Urinary bladder (tissue), 4 donors: ENCODE data around the gene MISP. TPM values are rescaled to one million over a fixed set of nuclear protein-coding genes. Genes with fewer than 3 reads are reported as not detected.
"Not testable (repeated sequence)": the region's sequence is repeated elsewhere in the genome, so short reads cannot be mapped to it uniquely, and the experiment has no call there.

Experiments
- DNase-seq: peaks from one replicate; pipeline ENCODE4 v3.0.0-alpha.2; 2015; ENCODE audit errors: extremely low spot score
- H3K27ac ChIP-seq: one replicate; pipeline ENCODE4 v1.5.1; 2013; ENCODE audit warnings: low read depth, mild to moderate bottlenecking, moderate library complexity
- H3K36me3 ChIP-seq: one replicate; pipeline ENCODE4 v1.6.1; 2013; ENCODE audit warnings: mild to moderate bottlenecking, moderate library complexity; ENCODE audit not compliant: insufficient read depth
- H3K4me1 ChIP-seq: one replicate; pipeline ENCODE4 v1.6.1; 2013; ENCODE audit warnings: mild to moderate bottlenecking, moderate library complexity; ENCODE audit not compliant: insufficient read depth
- H3K4me3 ChIP-seq: one replicate; pipeline ENCODE4 v1.5.1; 2013; ENCODE audit warnings: low read depth, low read length
- WGBS: extraction: QIAGEN DNeasy Blood & Tissue Kit; methylation state at CpG from one replicate; pipeline ENCODE4 v1.1.7; 2013; 5-methylcytosine and 5-hydroxymethylcytosine counted together
- polyA plus RNA-seq: library from polyadenylated mRNA; stranded (reverse); fragments of 200-250 nt; gene quantifications from one replicate; pipeline ENCODE4 v1.2.3, GENCODE V29; 2013
- total RNA-seq: library from RNA; depleted of rRNA; stranded (reverse); fragments of >200 nt; gene quantifications from one replicate; pipeline ENCODE4 v1.2.3, GENCODE V29; 2014
- donor health status: healthy with polysubstance abuse.
- donor health status: healthy.

Gene MISP, protein sequence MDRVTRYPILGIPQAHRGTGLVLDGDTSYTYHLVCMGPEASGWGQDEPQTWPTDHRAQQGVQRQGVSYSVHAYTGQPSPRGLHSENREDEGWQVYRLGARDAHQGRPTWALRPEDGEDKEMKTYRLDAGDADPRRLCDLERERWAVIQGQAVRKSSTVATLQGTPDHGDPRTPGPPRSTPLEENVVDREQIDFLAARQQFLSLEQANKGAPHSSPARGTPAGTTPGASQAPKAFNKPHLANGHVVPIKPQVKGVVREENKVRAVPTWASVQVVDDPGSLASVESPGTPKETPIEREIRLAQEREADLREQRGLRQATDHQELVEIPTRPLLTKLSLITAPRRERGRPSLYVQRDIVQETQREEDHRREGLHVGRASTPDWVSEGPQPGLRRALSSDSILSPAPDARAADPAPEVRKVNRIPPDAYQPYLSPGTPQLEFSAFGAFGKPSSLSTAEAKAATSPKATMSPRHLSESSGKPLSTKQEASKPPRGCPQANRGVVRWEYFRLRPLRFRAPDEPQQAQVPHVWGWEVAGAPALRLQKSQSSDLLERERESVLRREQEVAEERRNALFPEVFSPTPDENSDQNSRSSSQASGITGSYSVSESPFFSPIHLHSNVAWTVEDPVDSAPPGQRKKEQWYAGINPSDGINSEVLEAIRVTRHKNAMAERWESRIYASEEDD
- total RNA-seq (1.4 TPM), polyA plus RNA-seq (0.91 TPM)

- no peaks in the 10 kb centered on the region for H3K36me3 ChIP-seq
- no peak for DNase-seq
- H3K4me3 ChIP-seq: no peak within 1 kb of the TSS
- WGBS: 58% methylated on average over 31 of the region's 31 CpGs
- H3K27ac ChIP-seq: no peak within 1 kb of the TSS
- H3K4me1 ChIP-seq: no peaks in the 10 kb centered on the region
These were observed at the start of gene MISP for GRCh38 chr19:750640-751423. MISP (plus strand) TSS chr19:751112; CDS start chr19:756947, 5,835 bp downstream.

- DNase-seq, H3K4me1 ChIP-seq: not testable (repeated sequence)
- 80% methylated on average over 6 of the region's 6 CpGs for WGBS
These were observed 48.1 kb upstream of the MISP start for GRCh38 chr19:702847-703246.

GRCh38 chr19:703329-703650 is 47.6 kb upstream of the MISP start:
- Histone ChIP-seq H3K4me3 (no peak overlapping the region), H3K4me1 (no peaks in the 10 kb centered on the region), H3K36me3 (no peaks in the 10 kb centered on the region), H3K27ac (no peak overlapping the region)
- no peak for DNase-seq
- WGBS: 53% methylated on average over 4 of the region's 4 CpGs

More at GRCh38 chr19:702847-703246, 48.1 kb upstream of the MISP start:
- not testable (repeated sequence) for H3K27ac ChIP-seq, H3K36me3 ChIP-seq, H3K4me3 ChIP-seq

DNA sequence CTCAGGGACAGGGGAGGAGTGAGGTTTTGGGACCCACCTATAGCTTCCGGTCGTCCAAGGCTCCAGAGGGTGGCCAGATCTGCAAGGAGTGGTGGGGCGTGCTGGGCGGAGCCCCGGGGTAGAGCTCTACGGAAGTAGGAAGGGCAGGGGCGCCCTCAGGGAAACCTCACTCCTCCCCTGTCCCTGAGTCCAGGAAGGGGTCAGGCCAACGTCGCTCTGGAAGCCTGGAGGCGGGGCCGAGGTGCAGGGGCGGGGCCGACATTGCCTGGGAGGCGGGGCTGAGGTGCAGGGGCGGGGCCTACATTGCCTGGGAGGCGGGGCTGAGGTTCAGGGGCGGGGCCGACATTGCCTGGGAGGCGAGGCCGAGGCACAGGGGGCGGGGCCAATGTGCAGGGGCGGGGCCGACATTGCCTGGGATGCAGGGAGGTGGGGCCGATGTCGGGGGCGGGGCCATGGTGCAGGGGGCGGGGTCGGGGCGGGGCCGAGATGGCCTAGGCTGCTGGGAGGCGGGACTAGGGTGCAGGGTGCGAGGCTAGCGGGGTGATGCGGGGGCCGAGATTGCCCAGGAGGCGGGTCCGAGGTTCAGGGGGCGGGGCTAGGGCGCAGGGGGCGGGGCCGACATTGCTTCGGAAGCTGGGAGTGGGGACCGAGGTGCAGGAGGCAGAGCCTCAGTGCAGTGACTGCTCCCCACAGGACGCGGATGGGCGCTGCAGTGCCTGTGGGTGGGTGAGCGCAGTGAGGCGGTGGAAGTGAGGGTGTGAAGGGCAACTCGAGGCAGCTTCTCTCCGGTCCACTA is 47.1 kb upstream of the MISP start:
- no peak overlapping the region for H3K27ac ChIP-seq
- WGBS: 7% methylated on average over 50 of the region's 50 CpGs
- H3K4me3 ChIP-seq: no peak overlapping the region
- H3K36me3 ChIP-seq: no peaks in the 10 kb centered on the region
- DNase-seq: no peak
- no peaks in the 10 kb centered on the region for H3K4me1 ChIP-seq

- H3K4me1 ChIP-seq: no peaks in the 10 kb centered on the region
- no peaks in the 10 kb centered on the region for H3K36me3 ChIP-seq
- no peak overlapping the region for H3K27ac ChIP-seq
- WGBS: 35% methylated on average over 14 of the region's 14 CpGs
- DNase-seq: no peak
- no peak overlapping the region for H3K4me3 ChIP-seq
These were observed 46.5 kb upstream of the MISP start for GRCh38 chr19:704447-704741.

DNA sequence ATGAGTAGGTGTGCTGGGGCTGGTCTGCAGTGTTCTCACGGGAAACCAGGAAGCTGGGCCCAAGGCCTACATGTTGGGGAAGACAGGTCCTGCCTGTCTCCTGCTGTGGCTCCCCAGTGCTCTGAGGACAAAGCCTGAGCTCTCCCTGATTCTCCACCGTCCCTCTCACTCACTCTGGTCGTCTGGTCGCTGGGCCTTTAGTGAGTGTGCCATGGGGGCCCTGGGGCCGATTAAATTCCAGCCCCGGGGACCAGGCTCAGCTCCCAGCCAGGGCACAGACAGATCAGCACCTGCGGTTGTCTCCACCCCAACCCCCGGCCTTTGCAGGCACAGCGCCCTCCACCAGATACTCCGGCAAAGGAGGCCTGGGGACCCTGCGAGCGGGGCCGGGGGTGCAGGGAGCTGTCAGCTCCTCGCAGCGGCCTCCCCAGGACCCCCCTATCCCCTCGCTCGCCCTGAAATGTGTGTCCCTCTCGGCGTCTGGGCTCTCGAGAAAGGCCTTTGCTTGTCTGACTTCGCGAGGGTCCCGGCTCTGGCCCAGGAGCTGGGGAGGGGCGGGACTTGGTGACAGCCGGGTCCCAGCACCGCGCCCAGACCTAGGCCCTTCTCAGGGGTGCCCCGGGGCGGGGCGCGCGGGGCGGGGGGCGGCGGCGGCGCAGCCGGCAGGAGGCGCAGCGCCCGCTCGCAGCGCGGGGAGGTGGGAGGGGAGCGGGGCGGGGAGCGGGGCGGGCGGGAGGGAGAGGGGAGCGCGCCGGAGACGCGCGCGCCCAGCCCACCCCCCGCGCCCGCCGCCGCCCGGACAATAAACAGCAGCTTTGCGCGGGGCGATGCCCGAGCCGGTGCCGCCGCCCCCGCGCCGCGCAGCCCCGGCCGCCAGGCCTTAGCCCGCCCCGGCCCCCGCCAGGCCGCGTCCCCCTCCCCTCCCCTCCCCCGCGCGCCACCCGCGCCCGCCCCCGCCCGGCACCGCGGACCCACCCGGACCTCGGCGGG is 42.5 kb upstream of the MISP start, which contains the start of gene PALM:
TSS of gene PALM (plus strand) at position 782 of the 990 bp plus-strand sequence. CDS start 212 bp downstream, outside the sequence.
- H3K4me1 ChIP-seq: no peaks in the 10 kb centered on the region
- DNase-seq: no peak

DNA sequence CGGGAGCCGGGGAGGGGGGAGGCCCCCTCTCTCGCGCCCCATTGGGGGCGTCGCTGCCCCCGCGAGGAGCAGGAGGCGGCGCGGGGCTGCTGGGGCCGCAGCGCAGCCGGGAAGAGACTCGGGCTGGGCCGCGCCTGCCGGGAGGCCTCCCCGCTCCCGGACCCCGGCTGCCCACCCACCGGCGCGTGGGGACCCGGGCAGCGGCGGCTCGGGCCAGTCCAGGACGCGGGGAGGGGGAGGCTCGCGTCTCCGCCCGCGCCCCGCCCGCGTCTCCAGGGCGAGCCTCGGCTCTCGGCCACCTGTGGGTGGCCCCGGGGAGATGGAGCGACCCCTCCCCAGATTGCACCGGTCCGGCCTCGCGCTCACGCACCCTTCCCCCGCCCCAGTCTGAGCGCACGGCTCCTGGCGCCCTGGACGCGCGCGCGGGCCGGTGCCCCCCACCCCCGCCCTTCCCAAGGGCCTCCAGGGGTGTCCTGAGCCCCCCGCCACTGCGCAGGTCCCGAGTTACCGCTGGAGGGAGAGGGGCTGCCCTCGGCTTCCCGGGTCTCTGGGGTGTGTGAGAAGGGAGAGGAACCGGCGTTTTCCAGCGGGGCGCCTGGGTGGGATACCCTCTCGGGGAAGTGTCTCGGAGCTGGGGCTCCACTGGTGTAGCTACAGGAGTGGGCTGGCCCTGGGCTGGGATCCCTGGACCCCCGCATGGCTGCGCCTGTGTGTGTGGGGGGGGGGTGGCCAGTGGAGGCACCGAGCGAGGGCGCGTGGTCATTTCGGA is 41.5 kb upstream of the MISP start:
- WGBS: under 1% methylated on average over 75 of the region's 78 CpGs
- no peak for DNase-seq
- Histone ChIP-seq H3K4me3 (peak overlapping the region; percentile 94), H3K27ac (peak overlapping the region; percentile 42), H3K36me3 (no peaks in the 10 kb centered on the region), H3K4me1 (no peaks in the 10 kb centered on the region)

More for the DNA sequence above, 42.5 kb upstream of the MISP start, which contains the start of gene PALM:
- peak within 1 kb of the TSS; percentile 51 for H3K27ac ChIP-seq
- no peaks in the 10 kb centered on the region for H3K36me3 ChIP-seq
- peak within 1 kb of the TSS; percentile 94 for H3K4me3 ChIP-seq
- 9% methylated on average over 74 of the region's 93 CpGs for WGBS

- no peaks in the 10 kb centered on the region for H3K36me3 ChIP-seq
- no peaks in the 10 kb centered on the region for H3K4me1 ChIP-seq
- 10% methylated on average over 27 of the region's 27 CpGs for WGBS
- H3K4me3 ChIP-seq: peak overlapping the region; percentile 94
- H3K27ac ChIP-seq: peak overlapping the region; percentile 42
- no peak for DNase-seq
These were observed 40.8 kb upstream of the MISP start for GRCh38 chr19:709965-710571.

GRCh38 chr19:710767-711166 is 40.1 kb upstream of the MISP start:
- DNase-seq: no peak
- 71% methylated on average over 21 of the region's 21 CpGs for WGBS
- no peaks in the 10 kb centered on the region for H3K4me1 ChIP-seq
- peak overlapping the region; percentile 94 for H3K4me3 ChIP-seq
- no peak overlapping the region for H3K27ac ChIP-seq
- no peaks in the 10 kb centered on the region for H3K36me3 ChIP-seq

DNA sequence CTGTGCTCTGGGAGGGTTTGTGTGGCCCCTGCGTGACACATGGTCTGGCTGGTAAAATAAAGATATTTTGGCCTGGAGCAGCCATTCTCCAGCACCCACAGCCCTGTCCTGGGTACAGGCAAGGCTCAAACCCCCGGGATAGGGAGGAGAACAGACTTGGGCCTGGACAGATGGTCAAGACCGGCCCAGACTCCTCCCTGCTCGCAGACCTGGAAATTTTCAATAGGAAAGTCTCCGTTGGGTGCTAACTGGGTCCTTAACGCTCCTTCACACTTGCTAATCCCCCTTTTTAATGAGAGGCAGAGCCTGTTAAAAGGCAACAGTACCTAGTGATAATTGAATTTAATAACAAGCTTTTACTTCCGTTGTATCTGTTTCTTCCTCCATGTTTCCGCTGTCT is 39.7 kb upstream of the MISP start:
- H3K27ac ChIP-seq: no peak overlapping the region
- 82% methylated on average over 8 of the region's 8 CpGs for WGBS

DNA sequence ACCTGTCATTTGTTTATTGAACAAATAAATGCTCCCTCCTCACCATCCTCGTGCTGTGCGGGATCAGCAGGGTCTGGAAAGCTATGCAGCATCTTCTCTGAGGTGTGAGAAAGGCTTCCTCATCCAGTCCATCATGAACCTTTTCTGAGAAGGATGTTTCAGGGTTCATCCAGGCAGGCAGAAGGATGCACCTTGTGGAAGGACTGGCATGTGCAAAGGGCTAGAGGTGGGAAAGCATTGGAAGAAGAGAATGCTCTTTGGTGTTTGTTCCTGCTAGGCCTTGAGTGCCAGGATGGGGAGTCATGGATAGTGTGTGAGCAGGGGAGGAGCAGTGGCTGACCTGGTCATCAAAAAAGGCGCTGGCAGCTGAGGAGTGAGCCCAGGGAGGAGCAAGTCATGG is 35.6 kb upstream of the MISP start:
- Histone ChIP-seq H3K4me3 (no peak overlapping the region), H3K36me3 (no peaks in the 10 kb centered on the region), H3K27ac (no peak overlapping the region), H3K4me1 (no peaks in the 10 kb centered on the region)
- DNase-seq: no peak
- WGBS: 98% methylated on average over 3 of the region's 3 CpGs

More for the DNA sequence above, 39.7 kb upstream of the MISP start:
- Histone ChIP-seq H3K36me3 (no peaks in the 10 kb centered on the region), H3K4me3 (no peak overlapping the region), H3K4me1 (no peaks in the 10 kb centered on the region)
- no peak for DNase-seq
